Mucosa of rectum (tissue), 2 donors: ENCODE data around the gene LSM7.

ENCODE experiments used
- H3K27ac ChIP-seq, 2 donors: one replicate each; pipeline ENCODE4 v1.7.0; 2013; ENCODE audit warnings: inconsistent platforms in 2 of 2, low read depth in 2 of 2, low read length in 2 of 2
- H3K27me3 ChIP-seq, 2 donors: one replicate each; pipeline ENCODE4 v1.7.0; 2013; ENCODE audit warnings: low read length in 2 of 2; ENCODE audit not compliant: control insufficient read depth in 2 of 2, insufficient read depth in 2 of 2
- H3K36me3 ChIP-seq, 2 donors: one replicate each; pipeline ENCODE4 v1.7.0; 2013; ENCODE audit warnings: low read length in 2 of 2; ENCODE audit not compliant: control insufficient read depth in 2 of 2, insufficient read depth in 2 of 2
- H3K4me1 ChIP-seq, 2 donors: one replicate each; pipeline ENCODE4 v1.7.0; 2013; ENCODE audit warnings: low read length in 2 of 2, mild to moderate bottlenecking in 1 of 2; ENCODE audit not compliant: control insufficient read depth in 2 of 2, insufficient read depth in 2 of 2
- H3K4me3 ChIP-seq, 2 donors: one replicate each; pipeline ENCODE4 v1.7.0; 2013; ENCODE audit warnings: low read length in 2 of 2
- H3K9ac ChIP-seq, 2 donors: one replicate each; pipeline ENCODE4 v1.7.0; 2013; ENCODE audit warnings: low read length in 2 of 2, low read depth in 1 of 2, mild to moderate bottlenecking in 1 of 2
- H3K9me3 ChIP-seq, 2 donors: one replicate each; pipeline ENCODE4 v1.7.0; 2013; ENCODE audit warnings: low read length in 2 of 2; ENCODE audit not compliant: control insufficient read depth in 2 of 2
- donor health status: healthy.
- donor health status: Normal muscosa, but diverticular disease.

LSM7 gene

DNA sequence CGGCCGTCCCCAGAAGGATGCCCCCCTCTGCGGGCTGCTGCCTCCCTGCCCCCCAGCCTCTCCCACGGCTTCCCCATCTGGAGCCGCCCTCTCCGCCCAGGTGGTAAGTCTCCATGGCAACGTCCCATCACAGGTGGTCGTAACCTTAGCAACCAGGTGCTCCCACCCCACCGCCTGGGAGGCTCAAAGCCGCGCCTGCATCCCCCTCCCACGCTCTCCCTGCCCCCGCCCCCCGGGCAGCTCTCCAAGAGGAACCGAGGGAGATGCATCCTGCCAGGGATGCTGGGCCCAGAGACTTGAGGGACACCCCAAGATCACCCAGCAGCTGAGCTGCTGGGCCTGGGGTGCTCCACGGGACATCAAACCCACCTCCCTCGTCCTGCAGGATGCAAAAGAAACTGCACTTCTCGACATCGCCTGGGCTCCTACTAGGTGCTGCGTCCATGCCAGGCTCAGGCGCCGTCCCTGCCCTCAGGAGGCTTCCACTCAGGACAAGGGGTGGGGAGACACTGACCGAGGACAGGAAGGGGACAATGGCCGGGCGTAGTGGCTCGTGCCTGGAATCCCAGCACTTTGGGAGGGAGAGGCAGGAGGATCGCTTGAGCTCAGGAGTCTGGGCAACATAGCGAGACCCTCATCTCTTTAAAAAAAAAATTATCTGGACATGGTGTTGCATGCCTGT lies 15.4 kb downstream of the LSM7 start:
- Histone ChIP-seq H3K4me1 (no peaks in the 10 kb centered on the region), H3K4me3 (no peak overlapping the region), H3K36me3 (no peaks in the 10 kb centered on the region), H3K27me3 (peaks cover 20 to 24% of the 10 kb centered on the region in 2 donors), H3K9me3 (peaks cover 0 to 10% of the 10 kb centered on the region in 2 donors), H3K27ac (no peak overlapping the region), H3K9ac (no peak overlapping the region)

DNA sequence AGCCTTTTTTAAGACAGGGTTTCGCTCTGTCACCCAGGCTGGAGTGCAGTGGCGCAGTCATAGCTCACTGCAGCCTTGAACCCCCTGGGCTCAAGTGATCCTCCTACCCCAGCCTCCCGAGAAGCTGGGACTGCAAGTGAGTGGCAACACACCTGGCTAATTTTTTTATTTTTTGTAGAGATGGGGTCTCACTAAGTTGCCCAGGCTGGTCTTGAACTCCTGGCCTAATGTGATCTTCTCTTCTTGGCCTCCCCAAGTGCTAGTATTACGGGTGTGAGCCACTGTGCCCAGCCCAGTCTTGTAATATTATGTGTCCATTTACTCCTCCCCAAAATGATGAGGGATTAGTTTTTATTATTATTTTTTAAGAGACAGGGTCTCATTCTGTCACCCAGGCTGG lies 17.3 kb downstream of the LSM7 start:
- Histone ChIP-seq H3K27ac (no peak overlapping the region), H3K9ac (no peak overlapping the region), H3K27me3 (peaks cover 28 to 40% of the 10 kb centered on the region in 2 donors), H3K36me3 (no peaks in the 10 kb centered on the region), H3K4me3 (no peak overlapping the region), H3K4me1 (no peaks in the 10 kb centered on the region), H3K9me3 (peaks cover 0 to 10% of the 10 kb centered on the region in 2 donors)

DNA sequence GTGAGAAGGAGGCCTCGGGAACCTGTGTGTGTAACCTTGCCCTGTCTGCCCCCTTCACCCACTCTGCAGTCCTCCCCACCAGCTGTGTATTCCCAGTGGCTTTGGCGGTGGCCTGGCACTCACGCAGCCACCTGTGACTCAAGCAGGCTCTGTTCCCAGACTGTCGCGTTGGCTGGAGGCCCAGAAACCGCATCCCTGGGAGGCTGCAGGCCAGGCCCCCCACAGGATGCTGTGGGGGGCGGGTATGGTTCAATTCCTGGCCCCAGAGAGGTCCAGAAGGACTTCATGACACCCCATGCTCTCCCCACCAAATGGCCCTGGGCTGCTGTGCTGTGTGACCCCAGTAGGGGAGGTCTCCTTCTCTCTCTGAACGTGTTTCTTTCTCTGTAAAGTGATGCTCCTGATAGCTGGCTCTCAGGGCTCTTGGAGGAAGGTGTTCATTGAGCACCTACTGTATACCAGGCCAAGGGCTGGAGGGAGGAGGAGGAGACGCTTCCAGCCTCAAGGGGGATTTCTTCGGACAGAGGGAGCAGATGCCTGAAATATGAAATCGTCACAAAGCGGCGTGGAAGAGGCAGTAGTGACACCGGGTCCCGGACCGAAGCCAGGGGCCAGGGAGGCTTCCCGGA lies 18.5 kb downstream of the LSM7 start:
- no peak overlapping the region for H3K27ac ChIP-seq
- H3K9ac ChIP-seq: no peak overlapping the region
- peaks cover 28 to 43% of the 10 kb centered on the region in 2 donors for H3K27me3 ChIP-seq
- H3K9me3 ChIP-seq: peaks cover 0 to 3% of the 10 kb centered on the region in 2 donors
- peaks cover 0 to 3% of the 10 kb centered on the region in 2 donors for H3K4me1 ChIP-seq
- no peaks in the 10 kb centered on the region for H3K36me3 ChIP-seq
- H3K4me3 ChIP-seq: no peak overlapping the region

DNA sequence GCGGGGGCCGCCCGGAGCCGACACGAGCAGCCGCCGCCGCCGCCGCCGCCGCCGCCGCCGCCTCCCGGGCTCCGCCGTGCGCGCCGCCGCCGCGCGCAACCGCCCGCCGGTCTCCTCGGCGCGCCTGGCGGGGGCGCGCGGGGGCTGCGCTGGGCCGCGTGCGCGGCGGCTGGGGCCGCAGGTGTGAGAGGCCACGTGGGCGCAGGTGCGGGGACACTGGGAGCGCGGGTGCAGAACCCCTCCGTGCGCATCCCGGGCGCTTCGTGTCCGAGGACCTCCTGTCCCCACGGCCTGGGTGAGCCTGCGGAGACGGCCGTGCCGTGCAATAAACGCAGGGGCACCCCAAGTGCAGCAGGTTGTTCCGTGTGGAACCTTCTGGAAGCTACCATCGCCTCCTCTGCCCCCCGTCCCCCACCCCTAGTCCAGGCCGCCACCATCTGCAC lies 20.3 kb downstream of the LSM7 start, which contains the start of gene LINGO3:
Gene LINGO3 (minus strand): TSS at position 41 of the 443 bp plus-strand sequence. CDS start 16,378 bp downstream, outside the sequence.
- Histone ChIP-seq H3K36me3 (no peaks in the 10 kb centered on the region), H3K9ac (no peak within 1 kb of the TSS), H3K27me3 (peaks cover 35 to 43% of the 10 kb centered on the region in 2 donors), H3K27ac (no peak within 1 kb of the TSS), H3K4me1 (peaks cover 0 to 4% of the 10 kb centered on the region in 2 donors), H3K4me3 (no peak within 1 kb of the TSS), H3K9me3 (no peaks in the 10 kb centered on the region)

DNA sequence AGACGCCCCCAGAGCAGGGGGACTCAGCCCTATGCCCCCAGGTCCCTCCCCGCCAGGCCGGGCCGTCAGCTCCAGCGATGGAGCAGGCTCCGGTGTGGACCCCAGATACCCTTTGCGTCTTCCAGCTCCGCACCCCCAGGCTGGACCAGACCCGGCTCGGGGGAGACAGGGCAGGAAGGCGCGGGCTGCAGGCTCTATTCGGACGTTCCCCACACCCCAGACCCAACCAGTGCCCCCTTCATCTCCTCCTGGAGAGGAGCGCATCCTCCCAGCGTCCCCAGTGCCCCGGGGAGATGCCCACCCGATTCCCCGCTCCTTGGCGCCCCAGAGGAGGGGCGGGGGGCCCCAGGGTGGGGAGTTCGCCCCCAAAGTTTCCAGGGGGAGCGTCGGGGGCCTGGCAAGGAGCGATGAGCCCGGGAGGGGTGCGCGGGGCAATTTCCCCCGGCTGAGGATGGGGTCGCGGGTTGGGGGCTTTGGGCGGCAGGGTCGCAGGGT lies 20.8 kb downstream of the LSM7 start:
- Histone ChIP-seq H3K27ac (no peak overlapping the region), H3K4me3 (no peak overlapping the region), H3K9ac (no peak overlapping the region), H3K27me3 (peaks cover 33 to 43% of the 10 kb centered on the region in 2 donors), H3K4me1 (peaks cover 0 to 4% of the 10 kb centered on the region in 2 donors), H3K9me3 (no peaks in the 10 kb centered on the region), H3K36me3 (no peaks in the 10 kb centered on the region)

DNA sequence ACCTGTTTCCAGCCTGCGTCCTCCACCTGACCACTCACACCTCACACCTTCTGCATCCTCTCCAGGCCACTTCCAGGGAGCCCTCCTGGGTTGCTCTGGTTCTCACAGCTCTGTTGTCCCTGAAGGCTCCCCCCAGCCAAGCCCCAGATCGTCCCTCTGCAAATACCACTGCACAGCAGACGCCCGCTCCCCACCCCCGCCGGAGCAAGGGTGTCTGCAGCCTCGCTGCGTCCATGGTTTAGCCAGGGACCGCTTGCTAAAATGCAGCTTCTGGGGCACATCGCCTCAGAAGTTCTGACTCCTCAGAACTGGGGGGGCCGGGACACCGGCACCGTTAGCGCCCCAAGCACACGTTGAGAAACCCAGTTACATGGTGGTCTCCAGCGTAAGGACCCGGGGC lies 21.4 kb downstream of the LSM7 start:
- no peak overlapping the region for H3K9ac ChIP-seq
- H3K27me3 ChIP-seq: peaks cover 28 to 43% of the 10 kb centered on the region in 2 donors
- no peaks in the 10 kb centered on the region for H3K9me3 ChIP-seq
- H3K36me3 ChIP-seq: no peaks in the 10 kb centered on the region
- H3K4me1 ChIP-seq: peaks cover 2 to 7% of the 10 kb centered on the region in 2 donors
- no peak overlapping the region for H3K4me3 ChIP-seq
- no peak overlapping the region for H3K27ac ChIP-seq

DNA sequence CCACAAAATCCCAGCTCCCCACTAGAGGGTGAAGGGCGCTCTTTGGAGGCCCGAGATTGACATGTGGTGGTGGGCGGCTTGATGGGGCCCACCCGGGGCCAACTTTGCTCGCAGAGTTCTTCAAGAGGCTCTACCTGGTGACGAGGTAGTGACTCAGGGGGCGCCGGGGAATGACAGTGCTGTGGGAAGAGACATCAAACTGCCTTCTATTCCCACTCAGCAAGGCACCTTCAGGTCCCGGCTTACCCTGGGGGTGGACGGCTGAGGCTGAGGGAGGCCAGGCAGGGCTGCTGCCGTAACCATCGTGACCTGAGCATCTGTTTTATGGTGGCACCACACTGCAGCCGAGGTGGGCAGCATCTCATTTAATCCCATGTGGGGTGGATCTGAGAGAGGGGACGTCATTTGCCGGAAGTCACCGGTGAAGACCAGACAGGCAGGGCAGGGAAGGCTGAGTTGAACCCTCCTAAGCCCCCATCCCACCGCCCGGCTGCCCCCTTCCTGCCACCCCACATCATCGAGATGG lies 22.0 kb downstream of the LSM7 start:
- Histone ChIP-seq H3K4me1 (peaks cover 2 to 7% of the 10 kb centered on the region in 2 donors), H3K27me3 (peaks cover 28 to 43% of the 10 kb centered on the region in 2 donors), H3K9ac (no peak overlapping the region)

DNA sequence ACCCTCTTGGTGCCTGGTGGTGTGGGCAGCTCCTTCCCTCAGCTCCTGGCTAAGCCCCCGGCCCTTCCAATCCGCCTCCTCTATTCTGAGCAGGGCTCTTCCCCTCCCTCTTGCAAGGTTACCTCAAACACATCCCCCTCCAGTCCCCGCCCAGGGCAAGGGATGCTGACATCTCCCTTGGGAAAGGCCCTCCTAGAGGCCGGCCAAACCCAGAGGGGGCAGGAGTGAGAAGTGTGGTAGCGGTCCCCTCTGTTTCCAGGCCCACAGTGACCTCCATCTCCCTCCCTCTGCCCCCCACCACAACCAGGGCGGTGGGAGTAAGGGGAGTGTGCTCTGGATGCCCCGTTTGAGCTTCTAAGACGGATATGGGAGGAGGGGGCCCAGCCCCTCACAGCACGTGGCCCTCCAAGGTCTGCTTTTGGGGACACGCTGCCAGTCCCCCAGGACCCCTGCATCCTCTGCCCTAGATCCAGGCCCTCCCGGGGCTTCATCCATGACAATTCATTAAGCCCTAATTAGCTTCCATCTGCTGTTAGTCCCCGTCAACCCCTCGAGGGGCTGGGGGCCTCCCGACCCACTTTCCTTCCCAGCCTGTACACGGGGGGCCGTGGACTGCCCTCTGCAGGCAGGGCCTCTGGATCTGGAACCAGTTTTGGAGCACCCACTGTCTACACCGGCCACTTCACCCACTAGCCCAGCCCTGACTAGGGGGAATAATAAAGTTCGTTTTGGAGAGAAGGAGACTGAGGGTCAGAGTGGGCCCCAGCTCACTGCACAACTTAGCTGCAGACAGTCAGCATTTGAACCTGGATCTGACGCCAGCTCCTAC lies 22.7 kb downstream of the LSM7 start:
- no peak overlapping the region for H3K27ac ChIP-seq
- no peak overlapping the region for H3K4me3 ChIP-seq
- no peak overlapping the region for H3K9ac ChIP-seq
- H3K27me3 ChIP-seq: peaks cover 28 to 43% of the 10 kb centered on the region in 2 donors
- peaks cover 2 to 7% of the 10 kb centered on the region in 2 donors for H3K4me1 ChIP-seq
- no peaks in the 10 kb centered on the region for H3K36me3 ChIP-seq
- H3K9me3 ChIP-seq: no peaks in the 10 kb centered on the region

More for the DNA sequence above, 22.0 kb downstream of the LSM7 start:
- no peaks in the 10 kb centered on the region for H3K36me3 ChIP-seq
- no peak overlapping the region for H3K4me3 ChIP-seq
- H3K27ac ChIP-seq: no peak overlapping the region
- H3K9me3 ChIP-seq: no peaks in the 10 kb centered on the region

DNA sequence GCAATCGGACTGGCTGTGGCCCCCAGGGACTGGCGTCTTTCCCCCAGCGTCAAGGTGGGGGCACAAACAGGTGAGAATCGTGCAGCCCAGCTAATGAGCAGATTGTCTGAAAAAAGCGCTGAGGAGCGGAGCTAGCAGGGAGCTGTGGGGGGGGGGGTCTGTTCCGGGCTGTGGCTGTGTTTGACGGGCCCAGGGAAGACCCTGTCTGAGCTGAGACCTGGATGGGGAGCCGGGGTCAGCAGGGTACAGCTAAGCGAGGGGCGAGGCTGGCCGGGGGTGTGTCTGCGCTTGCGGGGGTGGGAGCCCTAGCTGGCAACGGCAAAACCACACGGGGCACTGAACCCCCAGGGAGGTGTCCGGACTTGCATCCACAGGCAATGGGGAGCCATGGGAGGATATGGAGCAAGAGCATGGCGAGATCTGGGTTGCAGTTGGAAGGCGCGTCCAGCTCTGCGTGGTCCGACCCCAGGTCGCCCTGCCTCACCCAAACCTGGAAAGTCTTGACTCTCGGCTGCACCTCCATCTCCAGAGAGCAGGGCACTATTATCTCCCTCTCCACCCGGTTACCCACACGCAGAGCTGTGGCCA lies 25.1 kb downstream of the LSM7 start:
- H3K27me3 ChIP-seq: peaks cover 17 to 35% of the 10 kb centered on the region in 2 donors
- no peak overlapping the region for H3K27ac ChIP-seq
- no peak overlapping the region for H3K9ac ChIP-seq
- no peaks in the 10 kb centered on the region for H3K36me3 ChIP-seq
- no peak overlapping the region for H3K4me3 ChIP-seq
- peaks cover 2 to 7% of the 10 kb centered on the region in 2 donors for H3K4me1 ChIP-seq
- no peaks in the 10 kb centered on the region for H3K9me3 ChIP-seq
